K562 (cell line): ENCODE results near the gene IRF6. TPM values are rescaled to one million over a fixed set of nuclear protein-coding genes. Genes with fewer than 3 reads are reported as not detected.

Experiments used
- KHSRP ChIP-seq: fragments of 450-650 bp; IDR thresholded peaks from 2 replicates; pipeline ENCODE4 v1.6.1; 2017
- MECOM ChIP-seq: fragments of 250-450 bp; sonication (Bioruptor Pico); IDR thresholded peaks from 2 replicates; pipeline ENCODE4 v1.8.0; 2022; ENCODE audit warnings: inconsistent platforms
- MTA3 ChIP-seq: fragments of 450-650 bp; formaldehyde crosslinking; IDR thresholded peaks from 2 replicates; pipeline ENCODE4 v1.6.1; 2017; ENCODE audit warnings: mild to moderate bottlenecking, borderline replicate concordance
- NFXL1 ChIP-seq: fragments of 450-650 bp; formaldehyde crosslinking; IDR thresholded peaks from 2 replicates; pipeline ENCODE4 v1.4.0; 2021; ENCODE audit warnings: mild to moderate bottlenecking
- SLC30A9 ChIP-seq: fragments of 250-450 bp; sonication (Bioruptor Pico); IDR thresholded peaks from 2 replicates; pipeline ENCODE4 v1.8.0; 2022; ENCODE audit warnings: mild to moderate bottlenecking, moderate library complexity
- YY1 ChIP-seq, 3 experiments: IDR thresholded peaks; 2 replicates each; pipeline ENCODE4 v1.6.1; 2011; ENCODE audit warnings: low read length in 2 of 3, mild to moderate bottlenecking in 2 of 3, moderate library complexity in 2 of 3, borderline replicate concordance in 1 of 3, control low read depth in 1 of 3, low read depth in 1 of 3; ENCODE audit not compliant: insufficient read depth in 3 of 3, insufficient replicate concordance in 2 of 3, control insufficient read depth in 1 of 3, insufficient read length in 1 of 3; ENCODE audit errors: extremely low read depth in 1 of 3
- ZKSCAN8 ChIP-seq: fragments of 200-800 bp; sonication (Bioruptor generic); IDR thresholded peaks from 2 replicates; pipeline ENCODE4 v1.6.1; 2016; ENCODE audit warnings: missing genetic modification characterization, missing compliant biosample characterization
- polyA plus RNA-seq, 8 experiments: library from polyadenylated mRNA; depleted of rRNA in 4 of 8; stranded (reverse) in 5 of 8; unstranded in 3 of 8; fragments of >200 nt; fragmentation: Nextera tagmentation in 2 of 8; fragmentation: Illumina TruSeq in 1 of 8; extraction: Ambion mirVana in 2 of 8; extraction: Trizol in 1 of 8; gene quantifications; 2 replicates each; pipeline versions ENCODE4 v1.2.1 to v1.2.3, GENCODE V29; 2011 to 2014; ENCODE audit warnings: inconsistent platforms in 1 of 8, missing spikeins in 1 of 8
- total RNA-seq, 7 experiments: library from RNA; depleted of rRNA in 6 of 7; stranded (reverse); fragments of >200 nt in 6 of 7; fragmentation: Illumina TruSeq in 2 of 7; extraction: Trizol in 2 of 7; gene quantifications; 2 replicates each; pipeline versions ENCODE4 v1.2.1 to v1.2.3, GENCODE V29; 2011 to 2021; ENCODE audit warnings: low replicate concordance in 1 of 7
- TF ChIP-seq, protein P1 (sequence below): fragments of 250-450 bp; sonication (Bioruptor Pico); IDR thresholded peaks from 2 replicates; pipeline ENCODE4 v1.4.0; 2020; ENCODE audit warnings: borderline replicate concordance
- TF ChIP-seq, protein P2 (sequence below): fragments of 250-450 bp; sonication (Bioruptor Pico); IDR thresholded peaks from 2 replicates; pipeline ENCODE4 v1.8.0; 2022; ENCODE audit warnings: moderate library complexity, mild to moderate bottlenecking, inconsistent platforms
- TF ChIP-seq, protein P3 (sequence below): sonication (generic); formaldehyde crosslinking; IDR thresholded peaks from 2 replicates; pipeline ENCODE4 v1.8.0; 2023; ENCODE audit warnings: mild to moderate bottlenecking, missing genetic modification reagents
- TF ChIP-seq, protein P4 (sequence below), 2 experiments: IDR thresholded peaks; 2 replicates each; pipeline ENCODE4 v1.6.1; 2011; ENCODE audit warnings: borderline replicate concordance in 1 of 2, control low read depth in 1 of 2, low read depth in 1 of 2, low read length in 1 of 2, mild to moderate bottlenecking in 1 of 2, mixed read lengths in 1 of 2, moderate library complexity in 1 of 2; ENCODE audit not compliant: insufficient read depth in 1 of 2, insufficient read length in 1 of 2, poor library complexity in 1 of 2, severe bottlenecking in 1 of 2; ENCODE audit errors: extremely low read depth in 1 of 2
- TF ChIP-seq, protein P5 (sequence below), 2 experiments: fragments of 450-650 bp; IDR thresholded peaks; 2 replicates each; pipeline ENCODE4 v1.6.1; 2018; ENCODE audit warnings: mild to moderate bottlenecking in 2 of 2, low read depth in 1 of 2; ENCODE audit not compliant: partially characterized antibody in 2 of 2

The IRF6 gene
- total and polyA plus RNA-seq, 9 of the 15 experiments (the other 6 are each of a cell fraction or from before 2014, with no cell fraction given) = 0.03 to 0.65 (median 0.17) TPM

DNA sequence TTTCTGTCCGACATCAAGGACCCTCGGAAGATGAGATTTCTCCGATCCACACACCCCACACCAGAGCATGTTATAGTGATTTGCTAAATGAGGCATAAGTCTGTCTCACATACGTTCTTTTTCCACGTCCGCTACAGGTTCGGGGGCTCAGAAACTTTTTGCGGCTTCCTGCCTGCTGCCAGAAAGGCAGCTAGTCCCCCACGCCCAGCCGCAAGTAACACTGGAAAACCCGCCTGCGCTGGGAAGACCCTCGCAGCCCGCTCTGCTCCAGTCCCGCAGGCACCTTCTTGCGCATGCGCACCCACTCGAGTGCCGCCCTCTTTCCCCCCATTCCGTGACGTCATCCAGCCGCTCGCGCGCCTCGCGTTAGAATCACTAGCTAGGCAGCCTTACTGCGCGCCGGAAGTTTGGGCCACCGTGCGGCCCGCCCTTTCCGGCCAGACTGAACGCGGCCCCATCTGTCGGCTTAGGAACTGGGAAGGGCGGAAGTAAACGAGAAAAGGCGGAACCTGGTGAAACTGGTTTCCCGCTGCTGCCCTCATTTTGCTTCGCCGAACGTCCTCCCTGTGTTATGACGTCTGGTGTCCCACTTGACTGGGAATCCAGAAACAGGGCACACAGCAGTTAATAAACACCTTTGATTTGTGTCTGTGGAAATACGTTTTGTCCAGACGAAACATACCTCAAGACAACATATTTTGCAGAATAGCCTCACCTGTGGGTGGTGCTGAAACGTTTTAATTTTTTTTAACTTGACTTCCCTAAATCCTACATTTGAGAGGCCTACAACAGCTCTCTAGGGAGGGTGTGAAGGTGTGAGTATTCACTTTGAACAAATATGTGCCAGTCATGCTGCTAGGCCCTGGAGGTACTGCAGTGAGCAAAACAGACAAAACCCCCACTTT lies 21.4 kb downstream of the IRF6 start, which contains the start of gene C1orf74 (continued):
- TF ChIP-seq, protein P1, sequence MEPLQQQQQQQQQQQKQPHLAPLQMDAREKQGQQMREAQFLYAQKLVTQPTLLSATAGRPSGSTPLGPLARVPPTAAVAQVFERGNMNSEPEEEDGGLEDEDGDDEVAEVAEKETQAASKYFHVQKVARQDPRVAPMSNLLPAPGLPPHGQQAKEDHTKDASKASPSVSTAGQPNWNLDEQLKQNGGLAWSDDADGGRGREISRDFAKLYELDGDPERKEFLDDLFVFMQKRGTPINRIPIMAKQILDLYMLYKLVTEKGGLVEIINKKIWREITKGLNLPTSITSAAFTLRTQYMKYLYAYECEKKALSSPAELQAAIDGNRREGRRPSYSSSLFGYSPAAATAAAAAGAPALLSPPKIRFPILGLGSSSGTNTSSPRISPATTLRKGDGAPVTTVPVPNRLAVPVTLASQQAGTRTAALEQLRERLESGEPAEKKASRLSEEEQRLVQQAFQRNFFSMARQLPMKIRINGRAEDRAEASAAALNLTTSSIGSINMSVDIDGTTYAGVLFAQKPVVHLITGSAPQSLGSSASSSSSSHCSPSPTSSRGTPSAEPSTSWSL (CRISPR knock-in tag) = peak; percentile 7; the same call in 1 of the 2 replicates
- 0 out of 2 replicates have a peak, but pooled peaks have one; percentile 48 for TF ChIP-seq ZKSCAN8 (CRISPR knock-in tag)
- peak; percentile 82; the same call in 1 of the 2 replicates for TF ChIP-seq NFXL1 (CRISPR knock-in tag)
- no peak for TF ChIP-seq SLC30A9
- TF ChIP-seq, protein P2, sequence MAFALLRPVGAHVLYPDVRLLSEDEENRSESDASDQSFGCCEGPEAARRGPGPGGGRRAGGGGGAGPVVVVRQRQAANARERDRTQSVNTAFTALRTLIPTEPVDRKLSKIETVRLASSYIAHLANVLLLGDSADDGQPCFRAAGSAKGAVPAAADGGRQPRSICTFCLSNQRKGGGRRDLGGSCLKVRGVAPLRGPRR (CRISPR knock-in tag) = 0 out of 2 replicates have a peak, but pooled peaks have one; percentile 73
- TF ChIP-seq, protein P3, sequence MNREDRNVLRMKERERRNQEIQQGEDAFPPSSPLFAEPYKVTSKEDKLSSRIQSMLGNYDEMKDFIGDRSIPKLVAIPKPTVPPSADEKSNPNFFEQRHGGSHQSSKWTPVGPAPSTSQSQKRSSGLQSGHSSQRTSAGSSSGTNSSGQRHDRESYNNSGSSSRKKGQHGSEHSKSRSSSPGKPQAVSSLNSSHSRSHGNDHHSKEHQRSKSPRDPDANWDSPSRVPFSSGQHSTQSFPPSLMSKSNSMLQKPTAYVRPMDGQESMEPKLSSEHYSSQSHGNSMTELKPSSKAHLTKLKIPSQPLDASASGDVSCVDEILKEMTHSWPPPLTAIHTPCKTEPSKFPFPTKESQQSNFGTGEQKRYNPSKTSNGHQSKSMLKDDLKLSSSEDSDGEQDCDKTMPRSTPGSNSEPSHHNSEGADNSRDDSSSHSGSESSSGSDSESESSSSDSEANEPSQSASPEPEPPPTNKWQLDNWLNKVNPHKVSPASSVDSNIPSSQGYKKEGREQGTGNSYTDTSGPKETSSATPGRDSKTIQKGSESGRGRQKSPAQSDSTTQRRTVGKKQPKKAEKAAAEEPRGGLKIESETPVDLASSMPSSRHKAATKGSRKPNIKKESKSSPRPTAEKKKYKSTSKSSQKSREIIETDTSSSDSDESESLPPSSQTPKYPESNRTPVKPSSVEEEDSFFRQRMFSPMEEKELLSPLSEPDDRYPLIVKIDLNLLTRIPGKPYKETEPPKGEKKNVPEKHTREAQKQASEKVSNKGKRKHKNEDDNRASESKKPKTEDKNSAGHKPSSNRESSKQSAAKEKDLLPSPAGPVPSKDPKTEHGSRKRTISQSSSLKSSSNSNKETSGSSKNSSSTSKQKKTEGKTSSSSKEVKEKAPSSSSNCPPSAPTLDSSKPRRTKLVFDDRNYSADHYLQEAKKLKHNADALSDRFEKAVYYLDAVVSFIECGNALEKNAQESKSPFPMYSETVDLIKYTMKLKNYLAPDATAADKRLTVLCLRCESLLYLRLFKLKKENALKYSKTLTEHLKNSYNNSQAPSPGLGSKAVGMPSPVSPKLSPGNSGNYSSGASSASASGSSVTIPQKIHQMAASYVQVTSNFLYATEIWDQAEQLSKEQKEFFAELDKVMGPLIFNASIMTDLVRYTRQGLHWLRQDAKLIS (CRISPR knock-in tag) = peak; percentile 71
- TF ChIP-seq, protein P4, sequence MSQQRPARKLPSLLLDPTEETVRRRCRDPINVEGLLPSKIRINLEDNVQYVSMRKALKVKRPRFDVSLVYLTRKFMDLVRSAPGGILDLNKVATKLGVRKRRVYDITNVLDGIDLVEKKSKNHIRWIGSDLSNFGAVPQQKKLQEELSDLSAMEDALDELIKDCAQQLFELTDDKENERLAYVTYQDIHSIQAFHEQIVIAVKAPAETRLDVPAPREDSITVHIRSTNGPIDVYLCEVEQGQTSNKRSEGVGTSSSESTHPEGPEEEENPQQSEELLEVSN (IDR thresholded peaks at IDR 0.05; ENCODE audit: borderline replicate concordance in 1 of 2, extremely low read depth in 1 of 2, insufficient read depth in 1 of 2, insufficient read length in 1 of 2, low read depth in 1 of 2, low read length in 1 of 2, poor library complexity in 1 of 2, severe bottlenecking in 1 of 2) = peak; percentile 95 to 97
- peak; percentile 75; the same call in 1 of the 2 replicates for TF ChIP-seq MECOM
- TF ChIP-seq KHSRP = peak; percentile 96
- peak in 2 of 3 experiments; percentile 64 to 79 for TF ChIP-seq YY1 (IDR thresholded peaks at IDR 0.05; ENCODE audit: borderline replicate concordance in 1 of 3, control insufficient read depth in 1 of 3, extremely low read depth in 1 of 3, insufficient read depth in 3 of 3, insufficient read length in 1 of 3, insufficient replicate concordance in 2 of 3, low read depth in 1 of 3, low read length in 2 of 3)
- peak; percentile 85; the same call in 1 of the 2 replicates for TF ChIP-seq MTA3
- TF ChIP-seq, protein P5, sequence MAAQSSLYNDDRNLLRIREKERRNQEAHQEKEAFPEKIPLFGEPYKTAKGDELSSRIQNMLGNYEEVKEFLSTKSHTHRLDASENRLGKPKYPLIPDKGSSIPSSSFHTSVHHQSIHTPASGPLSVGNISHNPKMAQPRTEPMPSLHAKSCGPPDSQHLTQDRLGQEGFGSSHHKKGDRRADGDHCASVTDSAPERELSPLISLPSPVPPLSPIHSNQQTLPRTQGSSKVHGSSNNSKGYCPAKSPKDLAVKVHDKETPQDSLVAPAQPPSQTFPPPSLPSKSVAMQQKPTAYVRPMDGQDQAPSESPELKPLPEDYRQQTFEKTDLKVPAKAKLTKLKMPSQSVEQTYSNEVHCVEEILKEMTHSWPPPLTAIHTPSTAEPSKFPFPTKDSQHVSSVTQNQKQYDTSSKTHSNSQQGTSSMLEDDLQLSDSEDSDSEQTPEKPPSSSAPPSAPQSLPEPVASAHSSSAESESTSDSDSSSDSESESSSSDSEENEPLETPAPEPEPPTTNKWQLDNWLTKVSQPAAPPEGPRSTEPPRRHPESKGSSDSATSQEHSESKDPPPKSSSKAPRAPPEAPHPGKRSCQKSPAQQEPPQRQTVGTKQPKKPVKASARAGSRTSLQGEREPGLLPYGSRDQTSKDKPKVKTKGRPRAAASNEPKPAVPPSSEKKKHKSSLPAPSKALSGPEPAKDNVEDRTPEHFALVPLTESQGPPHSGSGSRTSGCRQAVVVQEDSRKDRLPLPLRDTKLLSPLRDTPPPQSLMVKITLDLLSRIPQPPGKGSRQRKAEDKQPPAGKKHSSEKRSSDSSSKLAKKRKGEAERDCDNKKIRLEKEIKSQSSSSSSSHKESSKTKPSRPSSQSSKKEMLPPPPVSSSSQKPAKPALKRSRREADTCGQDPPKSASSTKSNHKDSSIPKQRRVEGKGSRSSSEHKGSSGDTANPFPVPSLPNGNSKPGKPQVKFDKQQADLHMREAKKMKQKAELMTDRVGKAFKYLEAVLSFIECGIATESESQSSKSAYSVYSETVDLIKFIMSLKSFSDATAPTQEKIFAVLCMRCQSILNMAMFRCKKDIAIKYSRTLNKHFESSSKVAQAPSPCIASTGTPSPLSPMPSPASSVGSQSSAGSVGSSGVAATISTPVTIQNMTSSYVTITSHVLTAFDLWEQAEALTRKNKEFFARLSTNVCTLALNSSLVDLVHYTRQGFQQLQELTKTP (IDR thresholded peaks at IDR 0.05; ENCODE audit: low read depth in 1 of 2, partially characterized antibody in 2 of 2) = peak in 1 of 2 experiments; percentile 25
